ENCODE data around the gene HCAR1. TPM values are rescaled to one million over a fixed set of nuclear protein-coding genes. Genes with fewer than 3 reads are reported as not detected.

Gene HCAR1
- total RNA-seq, 1 donor from 2014 or later, result not detected

DNA sequence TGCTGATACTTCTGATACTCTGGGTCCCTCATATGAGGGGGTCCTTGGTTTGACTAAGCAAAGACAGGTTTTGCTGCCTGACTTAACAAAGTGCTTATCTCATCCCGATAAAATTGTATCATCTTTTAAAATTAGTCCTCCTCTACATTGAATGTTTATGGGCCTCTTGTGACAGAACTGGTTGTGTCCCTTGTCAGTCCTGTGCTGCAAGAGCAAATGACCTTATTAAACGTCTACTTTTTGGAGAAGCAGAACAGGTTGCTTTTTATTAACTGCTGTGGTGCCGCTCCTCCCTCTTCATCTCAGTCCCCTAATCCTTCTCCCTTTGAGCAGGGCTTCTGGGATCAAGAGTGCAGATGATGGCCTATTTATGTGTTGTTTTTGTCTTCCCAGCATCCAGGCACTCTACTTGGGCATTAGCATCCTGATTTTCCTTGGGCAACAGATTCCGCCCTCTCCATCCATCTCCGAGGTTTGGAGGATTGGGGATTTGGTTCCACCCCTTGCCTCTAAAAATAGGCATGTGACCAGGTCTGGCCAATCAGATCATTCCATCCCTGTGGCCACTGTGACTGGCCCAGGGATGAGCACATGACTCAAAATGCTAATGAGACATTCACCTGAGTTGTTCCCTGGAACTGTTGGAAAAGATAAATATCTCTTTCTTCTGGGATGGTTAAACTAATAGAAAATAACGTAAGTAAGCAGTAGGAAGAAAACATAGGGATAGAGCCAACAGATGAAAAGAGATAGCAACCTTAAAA lies 19.1 kb upstream of the HCAR1 start:
- Histone ChIP-seq H3K27me3 (ENCODE audit: low read depth) (no peaks in the 10 kb centered on the region), H3K4me1 (peaks cover 21% of the 10 kb centered on the region), H3K4me3 (no peak overlapping the region), H3K9me3 (replicated peaks) (no peaks in the 10 kb centered on the region), H3K36me3 (peaks cover under 1% of the 10 kb centered on the region), H3K27ac (replicated peaks) (no peak overlapping the region)
- intact Hi-C loops (cut with micrococcal nuclease), result no loop called here
- no peak for DNase-seq
- TF ChIP-seq, protein P1, sequence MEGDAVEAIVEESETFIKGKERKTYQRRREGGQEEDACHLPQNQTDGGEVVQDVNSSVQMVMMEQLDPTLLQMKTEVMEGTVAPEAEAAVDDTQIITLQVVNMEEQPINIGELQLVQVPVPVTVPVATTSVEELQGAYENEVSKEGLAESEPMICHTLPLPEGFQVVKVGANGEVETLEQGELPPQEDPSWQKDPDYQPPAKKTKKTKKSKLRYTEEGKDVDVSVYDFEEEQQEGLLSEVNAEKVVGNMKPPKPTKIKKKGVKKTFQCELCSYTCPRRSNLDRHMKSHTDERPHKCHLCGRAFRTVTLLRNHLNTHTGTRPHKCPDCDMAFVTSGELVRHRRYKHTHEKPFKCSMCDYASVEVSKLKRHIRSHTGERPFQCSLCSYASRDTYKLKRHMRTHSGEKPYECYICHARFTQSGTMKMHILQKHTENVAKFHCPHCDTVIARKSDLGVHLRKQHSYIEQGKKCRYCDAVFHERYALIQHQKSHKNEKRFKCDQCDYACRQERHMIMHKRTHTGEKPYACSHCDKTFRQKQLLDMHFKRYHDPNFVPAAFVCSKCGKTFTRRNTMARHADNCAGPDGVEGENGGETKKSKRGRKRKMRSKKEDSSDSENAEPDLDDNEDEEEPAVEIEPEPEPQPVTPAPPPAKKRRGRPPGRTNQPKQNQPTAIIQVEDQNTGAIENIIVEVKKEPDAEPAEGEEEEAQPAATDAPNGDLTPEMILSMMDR (IDR thresholded peaks at IDR 0.05; ENCODE audit: borderline replicate concordance), result no peak

DNA sequence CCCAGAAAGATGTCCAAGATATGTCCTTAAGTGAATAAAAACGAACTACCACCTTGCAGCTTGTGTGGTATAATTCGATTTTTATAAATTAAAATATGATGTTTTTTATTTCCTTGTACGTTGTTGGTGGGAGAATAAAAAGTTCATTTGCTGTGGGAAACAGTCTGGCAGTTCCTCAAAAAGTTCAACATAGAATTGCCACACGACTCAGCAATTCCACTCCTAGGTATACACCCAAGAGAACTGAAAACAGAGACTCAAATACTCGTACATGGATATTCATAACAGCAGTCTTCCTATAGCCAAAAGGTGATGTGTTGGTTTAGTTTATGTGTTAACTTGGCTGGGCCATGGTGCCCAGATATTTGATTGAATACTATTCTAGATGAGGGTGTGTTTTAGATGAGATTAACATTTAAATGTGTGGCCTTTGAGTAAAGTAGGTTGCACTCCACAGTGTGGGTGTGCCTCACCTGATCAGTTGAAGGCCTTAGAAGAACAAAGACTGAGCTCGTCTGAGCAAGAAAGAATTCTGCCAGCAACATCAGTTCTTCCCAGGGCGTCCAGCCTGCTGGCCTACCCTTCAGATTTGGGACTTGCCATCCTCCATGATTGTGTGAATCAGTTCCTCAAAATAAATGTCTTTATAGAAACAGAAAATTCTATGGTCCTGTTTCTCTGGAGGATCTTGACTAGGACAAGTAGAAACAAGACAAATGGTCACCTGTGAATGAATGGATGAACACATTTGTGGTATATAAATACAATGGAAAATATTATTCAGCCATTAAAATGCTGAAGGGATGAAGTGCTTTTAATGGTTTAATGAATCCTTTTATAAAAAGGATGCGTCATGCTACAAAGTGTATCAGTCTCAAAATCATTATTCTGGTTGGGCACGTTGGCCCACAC lies 16.8 kb upstream of the HCAR1 start:
- no peak for DNase-seq
- H3K27ac ChIP-seq (replicated peaks), result no peak overlapping the region
- H3K4me3 ChIP-seq, result no peak overlapping the region
- intact Hi-C loops (cut with micrococcal nuclease), result no loop called here
- no peaks in the 10 kb centered on the region for H3K36me3 ChIP-seq
- TF ChIP-seq, protein P1 (IDR thresholded peaks at IDR 0.05; ENCODE audit: borderline replicate concordance), result no peak
- H3K9me3 ChIP-seq (replicated peaks), result no peaks in the 10 kb centered on the region
- no peaks in the 10 kb centered on the region for H3K27me3 ChIP-seq (ENCODE audit: low read depth)
- peaks cover 7% of the 10 kb centered on the region for H3K4me1 ChIP-seq

DNA sequence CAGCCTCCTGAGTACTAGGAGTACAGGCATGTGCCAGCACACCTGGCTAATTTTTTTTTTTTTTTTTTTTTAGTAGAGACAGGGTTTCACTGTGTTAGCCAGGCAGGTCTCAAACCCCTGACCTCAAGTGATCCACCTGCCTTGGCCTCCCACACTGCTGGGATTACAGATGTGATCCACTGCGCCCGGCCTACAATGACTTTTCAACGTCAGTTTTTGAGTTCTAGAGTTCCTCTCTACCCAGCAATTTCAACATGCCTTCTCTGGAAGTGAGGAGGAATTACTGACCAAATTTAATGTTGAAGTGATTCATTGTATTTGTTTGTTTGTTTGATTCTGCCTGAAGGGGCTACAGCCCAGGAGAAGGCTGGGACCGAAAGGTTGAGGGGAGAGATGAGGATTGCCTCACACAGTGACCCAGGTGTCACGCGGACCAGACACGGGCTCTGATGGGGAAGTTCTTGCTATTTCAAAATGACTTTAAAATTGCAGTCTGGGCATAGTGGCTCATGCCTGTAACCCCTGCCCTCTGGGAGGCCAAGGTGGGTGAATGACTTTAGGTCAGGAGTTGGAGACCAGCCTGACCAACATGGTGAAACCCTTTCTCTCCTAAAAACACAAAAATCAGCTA lies 13.4 kb upstream of the HCAR1 start:
- no peaks in the 10 kb centered on the region for H3K9me3 ChIP-seq (replicated peaks)
- H3K4me3 ChIP-seq, result no peak overlapping the region
- H3K4me1 ChIP-seq, result no peaks in the 10 kb centered on the region
- H3K27ac ChIP-seq (replicated peaks), result no peak overlapping the region
- no peaks in the 10 kb centered on the region for H3K36me3 ChIP-seq
- no peak for DNase-seq
- intact Hi-C loops (cut with micrococcal nuclease), result no loop called here
- TF ChIP-seq, protein P1 (IDR thresholded peaks at IDR 0.05; ENCODE audit: borderline replicate concordance), result no peak
- no peaks in the 10 kb centered on the region for H3K27me3 ChIP-seq (ENCODE audit: low read depth)

DNA sequence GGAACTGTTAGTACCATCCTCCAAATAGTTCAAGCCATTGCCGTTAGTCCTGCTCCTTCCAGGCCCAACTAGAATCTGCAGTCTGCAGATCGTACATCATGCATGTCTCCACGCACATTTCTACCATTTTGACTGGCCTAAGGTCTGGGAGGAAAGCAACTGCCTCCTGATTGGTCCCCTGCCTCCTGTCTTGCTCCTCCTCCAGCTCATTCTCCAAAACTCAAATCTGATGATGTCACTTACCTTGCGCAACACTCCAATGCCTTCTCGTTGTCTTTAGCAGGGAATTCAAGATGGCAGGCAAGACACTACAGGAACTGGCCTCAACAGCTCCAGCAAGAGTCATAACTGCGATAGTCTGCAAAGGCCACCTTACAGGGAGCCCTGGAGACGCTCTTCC lies 9.7 kb upstream of the HCAR1 start:
- TF ChIP-seq, protein P1 (IDR thresholded peaks at IDR 0.05; ENCODE audit: borderline replicate concordance), result no peak
- Histone ChIP-seq H3K27ac (replicated peaks) (no peak overlapping the region), H3K9me3 (replicated peaks) (no peaks in the 10 kb centered on the region), H3K36me3 (no peaks in the 10 kb centered on the region), H3K4me3 (no peak overlapping the region), H3K27me3 (ENCODE audit: low read depth) (no peaks in the 10 kb centered on the region), H3K4me1 (no peaks in the 10 kb centered on the region)
- no peak for DNase-seq
- intact Hi-C loops (cut with micrococcal nuclease), result no loop called here

DNA sequence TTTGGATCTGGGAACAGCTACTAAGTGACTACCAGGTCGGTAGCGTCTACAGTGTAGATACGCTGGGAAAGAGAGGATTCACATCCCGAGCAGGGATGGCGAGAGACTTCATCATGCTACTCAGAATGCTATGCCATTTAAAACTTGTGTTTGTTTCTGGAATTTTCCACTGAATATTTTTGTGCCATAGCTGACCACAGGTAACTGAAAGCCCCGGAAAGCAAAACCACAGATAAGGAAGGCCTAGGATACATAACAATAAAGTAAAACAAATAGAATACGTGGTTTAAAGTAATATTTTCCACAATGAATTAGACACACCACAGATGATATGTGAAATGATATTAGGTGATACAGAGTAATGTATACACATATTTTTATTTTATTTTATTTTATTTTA lies 7.9 kb upstream of the HCAR1 start:
- no peaks in the 10 kb centered on the region for H3K9me3 ChIP-seq (replicated peaks)
- no peaks in the 10 kb centered on the region for H3K36me3 ChIP-seq
- H3K4me1 ChIP-seq, result no peaks in the 10 kb centered on the region
- intact Hi-C loops (cut with micrococcal nuclease), result no loop called here
- no peaks in the 10 kb centered on the region for H3K27me3 ChIP-seq (ENCODE audit: low read depth)
- TF ChIP-seq, protein P1 (IDR thresholded peaks at IDR 0.05; ENCODE audit: borderline replicate concordance), result no peak
- H3K27ac ChIP-seq (replicated peaks), result no peak overlapping the region
- no peak overlapping the region for H3K4me3 ChIP-seq
- DNase-seq, result no peak

All from left ventricle myocardium inferior (tissue), 1 donor.